Measurements from ENCODE around the gene KATNB1. TPM values are rescaled to one million over a fixed set of nuclear protein-coding genes. Genes with fewer than 3 reads are reported as not detected.
"Not testable (repeated sequence)": the region's sequence is repeated elsewhere in the genome, so short reads cannot be mapped to it uniquely, and the experiment has no call there.

Gene KATNB1
- total RNA-seq, 6 experiments from 2014 or later = 5.6 to 17.5 (median 8.5) TPM

- no peak overlapping the region for H3K27ac ChIP-seq
- no peaks in the 10 kb centered on the region for H3K27me3 ChIP-seq
- ATAC-seq (no peak), DNase-seq (no peak)
- no peaks in the 10 kb centered on the region for H3K36me3 ChIP-seq
- WGBS (ENCODE audit: insufficient coverage, low coverage, low lambda C conversion rate, missing lambda C conversion rate) = 69% methylated on average over 3 of the region's 3 CpGs
- H3K4me1 ChIP-seq = peaks cover 0 to 16% (median 8%) of the 10 kb centered on the region in 4 donors
- TF ChIP-seq CTCF (IDR thresholded peaks at IDR 0.05) = no peak
- TF ChIP-seq POLR2A (IDR thresholded peaks at IDR 0.05) = no peak
- intact Hi-C loops (cut with DNase I) = no loop called here
- H3K9me3 ChIP-seq = no peaks in the 10 kb centered on the region
- H3K4me3 ChIP-seq = no peak overlapping the region
Measured at GRCh38 chr16:57708168-57708567, 27.4 kb upstream of the KATNB1 start.

GRCh38 chr16:57709663-57710062, 25.9 kb upstream of the KATNB1 start:
- Histone ChIP-seq H3K27me3 (no peaks in the 10 kb centered on the region), H3K9me3 (no peaks in the 10 kb centered on the region), H3K36me3 (no peaks in the 10 kb centered on the region), H3K4me3 (no peak overlapping the region), H3K27ac (no peak overlapping the region), H3K4me1 (peaks cover 0 to 4% (median 2%) of the 10 kb centered on the region in 4 donors)
- 41% methylated on average over 3 of the region's 3 CpGs for WGBS (ENCODE audit: insufficient coverage, low coverage, low lambda C conversion rate, missing lambda C conversion rate)
- TF ChIP-seq CTCF (IDR thresholded peaks at IDR 0.05) (no peak), POLR2A (IDR thresholded peaks at IDR 0.05) (no peak)
- ATAC-seq = peak; percentile 81 to 88 (median 86)
- DNase-seq = no peak
- intact Hi-C loops (cut with DNase I) = loop anchor here in 1 of 2 donors (10.0 kb wide), 1 partner anchor 135 kb away; no protein-coding TSS in a partner anchor

GRCh38 chr16:57711346-57711745, 24.2 kb upstream of the KATNB1 start:
- no peak for ATAC-seq
- intact Hi-C loops (cut with DNase I) = loop anchor here in 1 of 2 donors (10.0 kb wide), 1 partner anchor 137 kb away; no protein-coding TSS in a partner anchor
- WGBS (ENCODE audit: insufficient coverage, low coverage, low lambda C conversion rate, missing lambda C conversion rate) = 80% methylated on average over 3 of the region's 5 CpGs

GRCh38 chr16:57711993-57712392, 23.6 kb upstream of the KATNB1 start:
- no peaks in the 10 kb centered on the region for H3K9me3 ChIP-seq
- no peaks in the 10 kb centered on the region for H3K27me3 ChIP-seq
- WGBS (ENCODE audit: insufficient coverage, low coverage, low lambda C conversion rate, missing lambda C conversion rate) = 94% methylated on average over 3 of the region's 3 CpGs
- no peaks in the 10 kb centered on the region for H3K4me1 ChIP-seq
- intact Hi-C loops (cut with DNase I) = loop anchor here in 1 of 2 donors (10.0 kb wide), 1 partner anchor 137 kb away; no protein-coding TSS in a partner anchor
- H3K27ac ChIP-seq = no peak overlapping the region
- no peak for ATAC-seq
- no peak for TF ChIP-seq POLR2A (IDR thresholded peaks at IDR 0.05)
- TF ChIP-seq CTCF (IDR thresholded peaks at IDR 0.05) = no peak
- H3K36me3 ChIP-seq = no peaks in the 10 kb centered on the region
- no peak overlapping the region for H3K4me3 ChIP-seq
- DNase-seq = no peak

More at GRCh38 chr16:57711346-57711745, 24.2 kb upstream of the KATNB1 start:
- H3K9me3 ChIP-seq = no peaks in the 10 kb centered on the region
- H3K27me3 ChIP-seq = no peaks in the 10 kb centered on the region
- H3K36me3 ChIP-seq = no peaks in the 10 kb centered on the region
- no peaks in the 10 kb centered on the region for H3K4me1 ChIP-seq
- H3K4me3 ChIP-seq = no peak overlapping the region
- no peak for DNase-seq
- H3K27ac ChIP-seq = no peak overlapping the region
- TF ChIP-seq POLR2A (IDR thresholded peaks at IDR 0.05) = no peak
- no peak for TF ChIP-seq CTCF (IDR thresholded peaks at IDR 0.05)

GRCh38 chr16:57712569-57712968, 23.0 kb upstream of the KATNB1 start:
- intact Hi-C loops (cut with DNase I) = loop anchor here in 1 of 2 donors (10.0 kb wide), 1 partner anchor 138 kb away; no protein-coding TSS in a partner anchor
- not testable (repeated sequence) for H3K27ac ChIP-seq, H3K27me3 ChIP-seq, H3K4me3 ChIP-seq, H3K4me1 ChIP-seq, H3K36me3 ChIP-seq, H3K9me3 ChIP-seq, DNase-seq, ATAC-seq
- 86% methylated on average over 5 of the region's 6 CpGs for WGBS (ENCODE audit: insufficient coverage, low coverage, low lambda C conversion rate, missing lambda C conversion rate)

Data from right lobe of liver (tissue), 6 donors.